ENCODE results near the gene TRIM44.

Gene TRIM44, protein sequence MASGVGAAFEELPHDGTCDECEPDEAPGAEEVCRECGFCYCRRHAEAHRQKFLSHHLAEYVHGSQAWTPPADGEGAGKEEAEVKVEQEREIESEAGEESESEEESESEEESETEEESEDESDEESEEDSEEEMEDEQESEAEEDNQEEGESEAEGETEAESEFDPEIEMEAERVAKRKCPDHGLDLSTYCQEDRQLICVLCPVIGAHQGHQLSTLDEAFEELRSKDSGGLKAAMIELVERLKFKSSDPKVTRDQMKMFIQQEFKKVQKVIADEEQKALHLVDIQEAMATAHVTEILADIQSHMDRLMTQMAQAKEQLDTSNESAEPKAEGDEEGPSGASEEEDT

GRCh38 chr11:35662649-35663407, at the start of gene TRIM44:
Gene TRIM44 (plus strand): TSS chr11:35662775. CDS start chr11:35663112, 337 bp downstream.
- DNase-seq: peak; percentile 69

- DNase-seq: no peak
These were observed 47.5 kb upstream of the TRIM44 start for GRCh38 chr11:35614939-35615569.

- peak; percentile 73 for DNase-seq
These were observed 46.4 kb upstream of the TRIM44 start for GRCh38 chr11:35615921-35616900.

DNA sequence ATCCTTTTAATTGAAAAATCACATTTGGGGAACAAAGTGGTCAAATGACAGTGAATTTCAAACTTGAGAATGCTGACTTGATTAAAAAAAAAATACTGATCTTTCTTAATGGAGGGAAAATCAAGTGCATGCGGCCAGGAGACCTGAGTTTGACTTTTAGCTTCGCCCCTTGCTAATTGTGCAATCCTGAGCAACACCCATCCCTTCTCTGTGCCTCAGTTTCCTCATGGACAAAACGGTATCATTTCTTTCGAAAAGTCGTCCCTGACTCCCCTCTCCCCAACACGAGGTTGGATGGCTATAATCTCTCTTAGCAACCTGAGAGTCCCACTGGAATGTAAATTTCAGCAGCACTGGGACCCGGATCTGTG, 45.3 kb upstream of the TRIM44 start:
- no peak for DNase-seq

DNA sequence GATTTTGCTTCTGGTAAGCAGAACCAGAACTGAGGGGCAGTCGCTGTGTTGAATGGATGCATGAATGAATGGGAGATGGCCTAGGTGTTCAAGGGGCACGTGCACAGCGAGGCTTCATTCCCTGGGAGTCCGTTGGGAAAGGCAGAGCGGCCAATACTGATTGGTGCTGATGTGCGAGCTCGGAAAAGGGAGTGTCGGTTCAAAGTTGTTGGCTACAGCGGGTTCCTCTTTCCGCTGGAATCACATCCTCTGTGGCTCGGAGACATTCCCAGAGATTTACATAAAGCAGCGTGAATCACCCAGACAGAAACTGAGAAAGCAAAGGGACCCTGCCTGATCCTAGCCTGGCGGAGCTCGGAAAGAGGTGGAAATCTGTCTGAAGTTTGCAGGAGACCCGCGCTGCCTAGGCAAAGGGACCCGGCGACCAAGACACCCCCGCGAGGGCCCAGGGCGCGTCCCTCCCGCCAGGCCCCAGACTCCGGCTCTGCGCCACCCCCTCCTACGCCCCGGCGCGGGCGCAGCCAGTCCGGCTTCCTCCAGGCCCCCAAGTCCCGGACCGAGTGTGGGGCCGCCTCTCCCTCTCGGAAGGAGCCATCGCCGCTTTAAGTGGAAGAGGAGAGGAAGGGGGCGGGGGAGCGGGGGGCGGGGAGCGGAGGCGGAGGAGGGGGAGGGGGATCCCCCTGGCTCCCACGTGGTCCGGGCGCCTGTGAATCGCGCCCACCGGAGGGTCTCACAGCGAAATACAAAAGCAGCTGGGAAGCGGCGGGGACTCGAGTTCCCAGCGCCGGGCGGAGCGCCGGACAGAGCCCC, 44.7 kb upstream of the TRIM44 start, which contains the start of gene FJX1:
Gene FJX1, plus strand, starts transcription at position 774 of the 810 bp plus-strand sequence. CDS start 177 bp downstream, outside the sequence.
- peak; percentile 57 for DNase-seq

DNA sequence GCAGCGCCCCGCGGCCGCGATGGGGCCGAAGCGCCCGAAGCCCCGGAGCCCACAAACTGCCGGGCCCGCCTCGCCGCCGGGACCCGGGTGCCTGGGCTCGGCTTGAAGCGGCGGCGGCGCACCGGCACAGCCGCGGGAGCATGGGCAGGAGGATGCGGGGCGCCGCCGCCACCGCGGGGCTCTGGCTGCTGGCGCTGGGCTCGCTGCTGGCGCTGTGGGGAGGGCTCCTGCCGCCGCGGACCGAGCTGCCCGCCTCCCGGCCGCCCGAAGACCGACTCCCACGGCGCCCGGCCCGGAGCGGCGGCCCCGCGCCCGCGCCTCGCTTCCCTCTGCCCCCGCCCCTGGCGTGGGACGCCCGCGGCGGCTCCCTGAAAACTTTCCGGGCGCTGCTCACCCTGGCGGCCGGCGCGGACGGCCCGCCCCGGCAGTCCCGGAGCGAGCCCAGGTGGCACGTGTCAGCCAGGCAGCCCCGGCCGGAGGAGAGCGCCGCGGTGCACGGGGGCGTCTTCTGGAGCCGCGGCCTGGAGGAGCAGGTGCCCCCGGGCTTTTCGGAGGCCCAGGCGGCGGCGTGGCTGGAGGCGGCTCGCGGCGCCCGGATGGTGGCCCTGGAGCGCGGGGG, 44.0 kb upstream of the TRIM44 start:
- no peak for DNase-seq

DNA sequence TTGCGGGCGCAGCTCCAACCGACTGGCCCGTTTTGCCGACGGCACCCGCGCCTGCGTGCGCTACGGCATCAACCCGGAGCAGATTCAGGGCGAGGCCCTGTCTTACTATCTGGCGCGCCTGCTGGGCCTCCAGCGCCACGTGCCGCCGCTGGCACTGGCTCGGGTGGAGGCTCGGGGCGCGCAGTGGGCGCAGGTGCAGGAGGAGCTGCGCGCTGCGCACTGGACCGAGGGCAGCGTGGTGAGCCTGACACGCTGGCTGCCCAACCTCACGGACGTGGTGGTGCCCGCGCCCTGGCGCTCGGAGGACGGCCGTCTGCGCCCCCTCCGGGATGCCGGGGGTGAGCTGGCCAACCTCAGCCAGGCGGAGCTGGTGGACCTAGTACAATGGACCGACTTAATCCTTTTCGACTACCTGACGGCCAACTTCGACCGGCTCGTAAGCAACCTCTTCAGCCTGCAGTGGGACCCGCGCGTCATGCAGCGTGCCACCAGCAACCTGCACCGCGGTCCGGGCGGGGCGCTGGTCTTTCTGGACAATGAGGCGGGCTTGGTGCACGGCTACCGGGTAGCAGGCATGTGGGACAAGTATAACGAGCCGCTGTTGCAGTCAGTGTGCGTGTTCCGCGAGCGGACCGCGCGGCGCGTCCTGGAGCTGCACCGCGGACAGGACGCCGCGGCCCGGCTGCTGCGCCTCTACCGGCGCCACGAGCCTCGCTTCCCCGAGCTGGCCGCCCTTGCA, 43.3 kb upstream of the TRIM44 start:
- peak; percentile 26 for DNase-seq

GRCh38 chr11:35619855-35620640, 42.5 kb upstream of the TRIM44 start:
- no peak for DNase-seq

DNA sequence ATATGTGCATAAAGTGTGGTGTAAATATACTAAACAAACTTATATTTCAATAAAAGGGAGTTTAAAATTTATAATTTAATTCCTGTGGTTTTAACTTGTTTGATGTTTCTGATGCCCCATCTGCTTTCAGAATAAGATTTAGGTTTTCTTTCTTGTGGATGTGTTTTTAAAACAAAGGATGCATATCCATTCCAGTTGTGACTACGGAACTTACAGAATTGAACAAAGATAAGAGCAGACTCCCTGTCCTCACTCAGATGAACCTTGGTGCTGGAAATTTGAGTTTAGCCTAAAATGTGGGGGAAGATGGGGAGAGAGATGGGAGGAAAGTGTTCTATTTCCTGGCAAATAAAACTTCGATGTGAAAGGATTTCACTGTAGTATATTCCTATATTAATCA, 41.8 kb upstream of the TRIM44 start:
- no peak for DNase-seq

DNA sequence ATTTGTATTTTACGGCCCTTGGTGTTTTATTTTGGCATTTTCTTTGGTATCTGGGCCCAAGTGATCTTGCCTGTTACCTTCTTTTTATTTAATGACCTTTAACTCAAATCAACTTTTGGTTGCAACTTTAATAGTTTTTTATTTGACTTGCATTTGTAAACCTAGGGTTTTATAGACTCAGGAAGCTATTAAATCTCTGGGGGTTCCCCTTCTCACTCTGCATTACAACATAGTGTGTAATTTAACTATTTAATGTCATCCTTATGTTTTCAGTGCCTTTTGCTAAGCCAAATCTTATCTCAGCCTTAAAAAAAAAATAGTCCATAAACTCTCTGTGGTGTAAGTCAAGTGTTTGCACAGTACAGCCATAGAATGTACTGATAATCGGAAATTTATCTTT, 41.0 kb upstream of the TRIM44 start:
- no peak for DNase-seq

DNA sequence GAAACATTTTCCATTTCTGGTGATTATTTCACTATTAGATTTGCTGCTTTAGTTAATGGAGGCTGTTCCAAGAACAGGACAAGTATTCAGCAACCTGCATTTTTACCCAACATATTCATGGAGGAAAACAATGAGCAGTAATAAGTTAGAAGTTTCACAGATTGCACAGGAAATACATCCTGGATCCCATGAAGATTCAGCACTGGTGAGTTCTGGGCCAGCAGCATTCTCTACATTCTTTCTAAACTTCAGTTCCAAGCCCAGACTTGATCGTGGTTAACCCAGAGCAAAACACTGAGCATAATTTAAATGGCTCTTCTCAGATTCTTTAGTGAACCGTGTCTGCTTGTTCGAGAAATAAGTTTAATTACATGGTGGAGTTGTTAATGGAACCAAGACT, 40.5 kb upstream of the TRIM44 start:
- DNase-seq: no peak

DNA sequence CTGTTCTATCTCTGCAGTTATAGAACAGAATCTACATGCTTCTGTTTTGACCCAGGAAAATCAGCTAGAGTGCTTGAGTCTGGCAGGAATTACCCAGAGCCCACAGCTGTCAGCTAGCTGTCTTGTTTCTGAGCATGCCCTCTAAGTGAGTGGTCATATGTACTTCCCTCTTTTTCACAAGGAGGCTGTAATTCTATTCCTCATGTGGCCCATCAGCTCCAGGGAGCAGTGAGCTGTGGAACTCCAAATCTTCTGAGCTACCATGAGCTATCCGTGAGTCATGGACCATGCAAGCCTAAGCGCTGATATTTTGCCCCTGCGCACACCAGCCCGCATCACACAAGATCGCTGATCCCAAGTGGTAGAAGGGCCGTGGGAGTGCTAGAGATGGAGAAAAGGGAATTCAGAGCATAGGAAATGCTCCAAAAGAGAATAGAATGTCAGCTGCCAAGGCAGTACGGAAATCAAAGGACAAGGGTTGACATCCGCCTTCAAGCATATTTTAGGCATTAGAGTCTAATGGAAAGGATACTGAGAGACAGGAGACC, 38.9 kb upstream of the TRIM44 start:
- DNase-seq: peak; percentile 4

GRCh38 chr11:35624316-35624715, 38.3 kb upstream of the TRIM44 start:
- DNase-seq: no peak

GRCh38 chr11:35624781-35625180, 37.8 kb upstream of the TRIM44 start:
- no peak for DNase-seq

- no peak for DNase-seq
These were observed 36.1 kb upstream of the TRIM44 start for GRCh38 chr11:35626501-35626900.

GRCh38 chr11:35629511-35629910, 33.1 kb upstream of the TRIM44 start:
- no peak for DNase-seq

DNA sequence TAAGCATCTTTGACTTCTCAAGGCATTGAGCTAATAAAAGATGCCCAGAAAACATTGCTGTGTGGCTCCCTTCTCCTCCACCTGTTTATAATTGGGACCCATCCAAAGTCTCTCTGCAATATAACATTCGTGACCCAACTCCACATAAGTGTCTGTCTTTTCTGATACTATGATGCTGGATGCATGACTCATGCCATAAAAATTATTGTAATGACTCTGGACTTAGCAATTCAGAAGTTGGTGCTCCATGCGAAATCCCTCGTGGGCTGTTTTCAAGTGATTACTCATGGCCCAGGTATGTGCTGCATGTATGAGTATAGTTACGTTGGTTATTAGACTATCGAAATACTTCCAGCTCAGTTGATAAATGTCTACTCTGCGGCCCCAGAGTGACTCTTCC, 32.7 kb upstream of the TRIM44 start:
- DNase-seq: no peak

DNA sequence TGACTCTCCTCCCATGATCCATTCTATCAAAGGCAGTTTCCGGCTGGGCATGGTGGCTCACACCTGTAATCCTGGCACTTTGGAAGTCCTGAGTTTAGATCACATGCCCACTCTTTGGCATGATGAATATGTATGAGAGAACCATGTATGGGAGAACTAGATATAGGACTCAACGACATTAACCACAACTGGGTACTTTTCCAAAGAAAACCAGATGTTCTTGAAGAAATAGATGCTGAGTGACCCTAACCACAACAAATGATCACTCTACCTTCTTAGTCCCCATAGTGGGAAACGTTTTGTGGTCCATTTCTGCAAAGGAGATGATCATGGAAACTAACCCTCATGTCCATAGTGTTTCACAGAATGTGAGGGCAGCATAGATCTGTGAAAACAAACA, 30.7 kb upstream of the TRIM44 start:
- no peak for DNase-seq

DNA sequence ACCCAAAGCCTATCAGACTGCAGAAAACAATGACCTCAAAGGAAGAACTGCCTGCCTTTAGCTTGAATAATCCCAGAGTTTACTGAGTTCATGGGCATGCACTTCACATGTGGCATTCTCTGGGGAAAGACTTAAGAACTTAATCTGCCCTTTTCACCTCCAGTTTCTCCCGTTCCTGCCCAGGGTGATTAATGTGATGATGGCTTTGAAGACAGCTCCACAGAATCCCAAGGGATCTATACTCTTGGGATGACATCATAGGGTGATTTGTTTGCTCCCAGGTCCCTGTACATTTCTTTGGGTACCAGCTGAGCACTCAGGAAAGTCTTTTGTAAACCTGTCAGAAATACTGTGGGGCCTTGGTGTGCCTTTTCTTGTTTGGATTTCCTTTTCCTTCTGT, 30.3 kb upstream of the TRIM44 start:
- no peak for DNase-seq
